Measurements from ENCODE around the gene ALK. TPM values are rescaled to one million over a fixed set of nuclear protein-coding genes. Genes with fewer than 3 reads are reported as not detected.

The ALK gene
- total and polyA plus RNA-seq, 10 of the 15 experiments (the other 5 are each of a cell fraction or from before 2014, with no cell fraction given) = 0.11 TPM; not detected in 9

DNA sequence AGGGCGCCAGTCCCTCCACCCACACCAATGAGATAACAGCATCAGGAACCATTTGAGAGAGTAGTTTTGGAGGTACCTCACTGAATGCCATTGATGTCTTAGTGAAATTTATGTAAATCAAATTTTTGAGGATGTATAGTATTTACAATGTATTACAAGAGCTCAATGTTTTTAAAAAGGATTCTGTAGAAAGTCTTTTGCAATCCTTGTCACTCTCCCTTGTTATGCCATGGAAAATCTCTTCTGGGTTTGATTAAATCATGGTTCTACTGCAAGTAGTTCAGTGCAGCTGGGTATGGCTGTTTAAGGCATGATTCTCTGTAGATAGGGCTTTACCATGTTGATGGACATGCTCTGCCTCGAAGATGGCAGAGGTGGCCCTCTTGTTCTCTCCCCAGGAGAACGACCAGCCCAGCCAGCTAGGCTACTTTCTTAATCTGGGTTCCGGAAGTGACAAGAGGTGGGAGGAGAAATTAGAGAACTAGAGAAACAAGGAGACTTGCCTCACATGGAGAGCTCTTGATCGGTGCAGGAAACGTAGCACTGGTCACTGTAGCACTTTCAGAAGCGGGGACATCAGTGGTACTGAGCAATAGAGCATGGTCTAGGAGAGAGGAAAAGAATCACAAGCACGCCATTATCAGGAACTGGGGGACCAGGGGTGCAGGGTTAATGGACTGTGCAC is 603.4 kb downstream of the ALK start:
- in situ Hi-C loops (cut with MboI) = no loop called here
- no peak for ATAC-seq
- RAD21 ChIA-PET (ENCODE audit: unreplicated experiment) = no interaction called here

More for the DNA sequence above, 603.4 kb downstream of the ALK start:
- H3K9me3 ChIP-seq (replicated peaks; ENCODE audit: control insufficient read depth, insufficient read depth, low read length) = peaks cover 10% of the 10 kb centered on the region; the same call in 2 of the 3 replicates
- H2AFZ ChIP-seq (ENCODE audit: control insufficient read depth, low read depth, low read length) = no peak overlapping the region
- CTCF ChIA-PET = interaction anchor here (0.9 to 1.7 kb wide), 2 partner anchors 9 to 12 kb away, joined by 3 to 14 read pairs; no protein-coding TSS in a partner anchor
- FAIRE-seq (no peak), DNase-seq (ENCODE audit: low read depth, low spot score) (no peak)
- POLR2A ChIA-PET = no interaction called here
- no peak overlapping the region for H3K4me2 ChIP-seq (ENCODE audit: control insufficient read depth, insufficient read depth)
- no TSS peak for BruUV-seq (replicated peaks)
- H3K27ac ChIP-seq (ENCODE audit: control insufficient read depth, insufficient read depth) = no peak overlapping the region
- H3K4me1 ChIP-seq (ENCODE audit: control insufficient read depth, insufficient read depth, low read length) = peaks cover 35% of the 10 kb centered on the region
- H3K36me3 ChIP-seq (ENCODE audit: control insufficient read depth in 2 of 2, insufficient read depth in 2 of 2, low read length in 1 of 2) = no peaks in the 10 kb centered on the region
- H3K27me3 ChIP-seq (replicated peaks in 1 of 2; ENCODE audit: control insufficient read depth in 2 of 2, insufficient read depth in 2 of 2, low read length in 1 of 2) = no peaks in the 10 kb centered on the region
- H3K9ac ChIP-seq (ENCODE audit: control insufficient read depth, insufficient read depth, low read length) = no peak overlapping the region
- intact Hi-C loops (cut with micrococcal nuclease; ENCODE audit: unreplicated experiment) = loop anchor here (10.0 kb wide), 2 partner anchors 267 to 407 kb away; no protein-coding TSS in a partner anchor
- TF ChIP-seq SKIL (IDR thresholded peaks at IDR 0.05; ENCODE audit: low read depth, poor library complexity, severe bottlenecking) = no peak
- TF ChIP-seq MEF2A (IDR thresholded peaks at IDR 0.05; ENCODE audit: insufficient read depth, low read depth, low read length) = no peak
- TF ChIP-seq FOS (IDR thresholded peaks at IDR 0.05; ENCODE audit: borderline replicate concordance, extremely low read depth, insufficient read length) = no peak
- no peak for TF ChIP-seq CBFB (IDR thresholded peaks at IDR 0.05; ENCODE audit: low read depth)
- TF ChIP-seq TBL1XR1 (IDR thresholded peaks at IDR 0.05; ENCODE audit: low read depth, low read length) = no peak
- no peak for TF ChIP-seq NR2C1 (IDR thresholded peaks at IDR 0.05)
- no peak for TF ChIP-seq EGR1 (IDR thresholded peaks at IDR 0.05; ENCODE audit: borderline replicate concordance in 1 of 2, low read depth in 2 of 2, low read length in 2 of 2)
- TF ChIP-seq ZNF207 (IDR thresholded peaks at IDR 0.05; ENCODE audit: borderline replicate concordance) = no peak
- TF ChIP-seq IKZF1 (conservative IDR thresholded peaks at IDR 0.05) = no peak
- TF ChIP-seq, protein P1, sequence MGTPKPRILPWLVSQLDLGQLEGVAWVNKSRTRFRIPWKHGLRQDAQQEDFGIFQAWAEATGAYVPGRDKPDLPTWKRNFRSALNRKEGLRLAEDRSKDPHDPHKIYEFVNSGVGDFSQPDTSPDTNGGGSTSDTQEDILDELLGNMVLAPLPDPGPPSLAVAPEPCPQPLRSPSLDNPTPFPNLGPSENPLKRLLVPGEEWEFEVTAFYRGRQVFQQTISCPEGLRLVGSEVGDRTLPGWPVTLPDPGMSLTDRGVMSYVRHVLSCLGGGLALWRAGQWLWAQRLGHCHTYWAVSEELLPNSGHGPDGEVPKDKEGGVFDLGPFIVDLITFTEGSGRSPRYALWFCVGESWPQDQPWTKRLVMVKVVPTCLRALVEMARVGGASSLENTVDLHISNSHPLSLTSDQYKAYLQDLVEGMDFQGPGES (IDR thresholded peaks at IDR 0.05) = no peak
- no peak for TF ChIP-seq YBX1 (IDR thresholded peaks at IDR 0.05)
- TF ChIP-seq, protein P2, sequence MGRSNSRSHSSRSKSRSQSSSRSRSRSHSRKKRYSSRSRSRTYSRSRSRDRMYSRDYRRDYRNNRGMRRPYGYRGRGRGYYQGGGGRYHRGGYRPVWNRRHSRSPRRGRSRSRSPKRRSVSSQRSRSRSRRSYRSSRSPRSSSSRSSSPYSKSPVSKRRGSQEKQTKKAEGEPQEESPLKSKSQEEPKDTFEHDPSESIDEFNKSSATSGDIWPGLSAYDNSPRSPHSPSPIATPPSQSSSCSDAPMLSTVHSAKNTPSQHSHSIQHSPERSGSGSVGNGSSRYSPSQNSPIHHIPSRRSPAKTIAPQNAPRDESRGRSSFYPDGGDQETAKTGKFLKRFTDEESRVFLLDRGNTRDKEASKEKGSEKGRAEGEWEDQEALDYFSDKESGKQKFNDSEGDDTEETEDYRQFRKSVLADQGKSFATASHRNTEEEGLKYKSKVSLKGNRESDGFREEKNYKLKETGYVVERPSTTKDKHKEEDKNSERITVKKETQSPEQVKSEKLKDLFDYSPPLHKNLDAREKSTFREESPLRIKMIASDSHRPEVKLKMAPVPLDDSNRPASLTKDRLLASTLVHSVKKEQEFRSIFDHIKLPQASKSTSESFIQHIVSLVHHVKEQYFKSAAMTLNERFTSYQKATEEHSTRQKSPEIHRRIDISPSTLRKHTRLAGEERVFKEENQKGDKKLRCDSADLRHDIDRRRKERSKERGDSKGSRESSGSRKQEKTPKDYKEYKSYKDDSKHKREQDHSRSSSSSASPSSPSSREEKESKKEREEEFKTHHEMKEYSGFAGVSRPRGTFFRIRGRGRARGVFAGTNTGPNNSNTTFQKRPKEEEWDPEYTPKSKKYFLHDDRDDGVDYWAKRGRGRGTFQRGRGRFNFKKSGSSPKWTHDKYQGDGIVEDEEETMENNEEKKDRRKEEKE (IDR thresholded peaks at IDR 0.05) = no peak
- no peak overlapping the region for H3K4me3 ChIP-seq
- SMC1A ChIA-PET (ENCODE audit: uncharacterized antibody, unreplicated experiment) = interaction anchor here (1.6 kb wide), 1 partner anchor 8 kb away, joined by 5 read pairs; no protein-coding TSS in a partner anchor
- H4K20me1 ChIP-seq (ENCODE audit: control insufficient read depth, insufficient read depth) = no peaks in the 10 kb centered on the region
- no peaks in the 10 kb centered on the region for H3K79me2 ChIP-seq (ENCODE audit: control insufficient read depth, insufficient read depth, low read length)
- 61% methylated on average over 8 of the region's 8 CpGs for WGBS (ENCODE audit: insufficient coverage, insufficient replicate concordance, low lambda C conversion rate, missing lambda C conversion rate)

Data from GM12878 (cell line).